ENCODE measurements around the gene LDB2.
"Not testable (repeated sequence)": the region's sequence is repeated elsewhere in the genome, so short reads cannot be mapped to it uniquely, and the experiment has no call there.

The LDB2 gene

GRCh38 chr4:16583764-16584163 is 314.7 kb downstream of the LDB2 start:
- DNase-seq, result peak; percentile 81

DNA sequence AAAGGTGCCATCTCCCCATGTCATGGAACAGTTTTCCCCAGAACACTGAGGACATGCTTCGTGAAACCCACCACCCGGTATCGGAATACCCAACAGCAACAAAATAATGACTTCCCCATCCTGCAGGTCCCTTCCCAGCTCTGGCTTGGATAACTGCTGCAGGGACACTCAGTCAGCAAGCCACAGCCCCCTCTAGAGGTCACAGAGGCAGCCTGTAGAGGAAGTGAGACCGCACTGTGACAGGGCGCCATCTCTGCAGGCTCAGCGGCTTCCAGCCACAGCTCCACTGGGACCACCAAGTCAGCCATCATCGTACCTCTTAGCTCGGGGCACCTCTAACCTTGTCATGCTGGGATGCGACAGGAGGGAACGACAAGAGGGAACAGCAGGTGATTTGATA is 315.9 kb downstream of the LDB2 start:
- DNase-seq, result no peak

DNA sequence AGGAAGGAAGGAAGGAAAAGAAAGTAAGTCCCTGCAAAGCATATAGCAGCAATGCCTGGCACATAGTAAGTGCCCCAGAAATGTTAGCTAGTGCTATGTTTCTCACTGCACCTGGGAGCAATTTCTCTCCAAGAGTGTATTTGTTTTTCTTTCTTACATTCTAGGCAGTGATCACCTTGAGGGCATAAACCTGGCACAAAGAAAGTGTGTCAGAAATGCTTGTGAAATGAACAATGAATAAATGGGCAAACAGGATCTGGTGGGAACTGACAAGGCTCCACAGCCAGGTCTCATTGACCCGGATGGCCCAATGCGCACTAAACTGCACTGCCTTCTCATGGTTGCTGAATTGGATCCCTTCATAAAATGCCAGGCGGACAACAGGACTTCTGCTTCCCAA is 316.4 kb downstream of the LDB2 start:
- DNase-seq, result no peak

- DNase-seq, result no peak
These were observed 317.3 kb downstream of the LDB2 start for GRCh38 chr4:16581117-16581516.

DNA sequence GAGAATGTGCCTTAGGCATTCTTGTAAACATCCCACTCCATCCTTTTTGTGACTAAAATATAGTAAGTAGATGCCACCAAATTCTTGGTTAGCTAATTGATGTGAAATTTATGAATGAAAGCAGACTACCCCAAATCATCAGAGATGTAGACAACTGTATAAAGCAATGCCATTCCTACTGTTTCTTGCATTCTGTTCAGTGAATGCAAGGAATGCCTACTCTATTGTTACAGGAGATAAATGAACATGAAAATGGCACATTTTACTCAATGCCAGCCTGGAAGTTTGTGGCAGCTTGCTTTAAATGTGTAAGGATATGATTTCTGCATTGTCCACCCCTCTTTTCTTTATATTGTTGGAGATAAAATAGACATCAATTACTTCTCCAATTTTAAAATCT is 317.9 kb downstream of the LDB2 start:
- DNase-seq, result no peak

GRCh38 chr4:16579866-16580265 is 318.6 kb downstream of the LDB2 start:
- peak; percentile 56 for DNase-seq

DNA sequence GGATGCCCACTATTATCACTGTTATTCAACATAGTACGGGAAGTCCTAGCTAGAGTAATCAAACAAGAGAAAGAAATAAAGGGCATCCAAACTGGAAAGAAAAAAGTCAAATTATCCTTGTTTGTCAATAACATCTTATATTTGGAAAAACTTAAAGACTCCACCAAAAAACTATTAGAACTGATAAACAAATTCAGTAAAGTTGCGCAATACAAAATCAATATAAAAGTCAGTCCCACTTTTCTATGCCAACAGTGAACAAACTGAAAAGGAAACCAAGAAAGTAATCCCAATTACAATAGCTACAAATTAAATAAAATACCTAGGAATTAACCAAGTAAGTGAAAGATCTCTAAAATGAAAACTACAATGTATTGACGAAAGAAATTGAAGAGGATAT is 321.3 kb downstream of the LDB2 start:
- DNase-seq, result no peak

DNA sequence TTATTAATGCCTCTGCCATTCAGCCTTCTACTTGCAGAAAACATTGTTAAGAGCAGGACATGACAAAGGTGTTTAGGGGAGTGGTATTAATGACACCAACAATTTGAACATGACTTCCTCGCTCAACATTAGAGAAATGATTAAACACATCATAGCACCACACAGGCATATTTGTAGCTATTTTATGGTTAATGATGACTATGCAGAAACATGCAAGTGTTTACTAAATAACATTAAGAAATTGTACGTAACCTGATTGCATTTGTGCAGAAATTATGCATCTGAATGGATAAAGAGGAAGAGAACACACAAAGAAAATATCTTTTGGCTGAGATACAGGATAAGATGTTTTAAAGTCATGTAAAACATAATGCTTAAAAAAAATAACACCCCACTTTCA is 323.5 kb downstream of the LDB2 start:
- no peak for DNase-seq

GRCh38 chr4:16573739-16574138 is 324.7 kb downstream of the LDB2 start:
- peak; percentile 65 for DNase-seq

DNA sequence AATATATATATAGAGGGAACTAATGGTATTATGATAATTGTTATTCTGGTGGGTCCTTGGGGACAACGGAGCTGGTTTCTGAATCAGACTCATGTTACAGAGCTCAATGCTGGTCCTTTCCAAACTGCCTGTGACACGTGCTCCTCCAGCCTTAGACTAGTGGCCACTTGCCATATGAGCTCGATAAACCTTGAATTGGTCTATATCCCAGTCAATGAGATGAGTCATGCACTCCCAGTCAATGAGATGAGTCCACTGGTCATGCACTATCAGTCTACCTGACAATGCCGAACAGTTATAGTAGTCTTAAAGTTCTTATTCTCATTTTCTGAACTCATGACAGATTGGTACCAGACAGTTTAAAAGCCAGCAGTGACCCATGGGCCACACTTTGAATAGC is 325.2 kb downstream of the LDB2 start:
- DNase-seq, result peak; percentile 54

- no peak for DNase-seq
These were observed 325.8 kb downstream of the LDB2 start for GRCh38 chr4:16572631-16573030.

GRCh38 chr4:16572161-16572560 is 326.3 kb downstream of the LDB2 start:
- DNase-seq, result no peak

DNA sequence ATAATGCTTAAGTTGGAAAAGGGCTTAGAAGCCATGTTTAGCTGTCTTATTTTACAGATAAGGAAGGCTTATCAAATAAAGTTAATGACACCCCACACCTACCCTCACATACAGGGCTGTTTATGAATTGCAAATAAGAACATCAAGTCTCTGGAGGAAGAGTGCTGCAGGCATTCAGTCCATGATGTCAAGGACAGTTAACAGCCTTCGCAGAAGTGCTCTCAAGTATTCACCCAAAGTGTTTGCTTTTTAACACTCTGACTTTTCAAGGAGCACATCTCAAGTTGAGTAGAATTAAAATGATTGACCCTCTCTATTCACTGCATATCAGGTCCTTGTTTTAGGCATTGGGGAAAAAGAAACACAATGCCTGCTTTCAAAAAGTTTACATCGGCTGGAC is 328.7 kb downstream of the LDB2 start:
- DNase-seq, result no peak

DNA sequence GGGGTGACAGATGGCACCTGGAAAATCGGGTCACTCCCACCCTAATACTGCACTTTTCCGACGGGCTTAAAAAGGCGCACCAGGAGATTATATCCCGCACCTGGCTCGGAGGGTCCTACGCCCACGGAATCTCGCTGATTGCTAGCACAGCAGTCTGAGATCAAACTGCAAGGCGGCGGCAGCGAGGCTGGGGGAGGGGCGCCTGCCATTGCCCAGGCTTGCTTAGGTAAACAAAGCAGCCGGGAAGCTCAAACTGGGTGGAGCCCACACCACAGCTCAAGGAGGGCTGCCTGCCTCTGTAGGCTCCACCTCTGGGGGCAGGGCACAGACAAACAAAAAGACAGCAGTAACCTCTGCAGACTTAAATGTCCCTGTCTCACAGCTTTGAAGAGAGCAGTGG is 341.1 kb downstream of the LDB2 start:
- DNase-seq, result not testable (repeated sequence)

GRCh38 chr4:16555156-16555555 is 343.3 kb downstream of the LDB2 start:
- DNase-seq, result no peak

- DNase-seq, result no peak
These were observed 347.9 kb downstream of the LDB2 start for GRCh38 chr4:16550531-16550930.

- DNase-seq, result no peak
These were observed 352.8 kb downstream of the LDB2 start for GRCh38 chr4:16545656-16546055.

DNA sequence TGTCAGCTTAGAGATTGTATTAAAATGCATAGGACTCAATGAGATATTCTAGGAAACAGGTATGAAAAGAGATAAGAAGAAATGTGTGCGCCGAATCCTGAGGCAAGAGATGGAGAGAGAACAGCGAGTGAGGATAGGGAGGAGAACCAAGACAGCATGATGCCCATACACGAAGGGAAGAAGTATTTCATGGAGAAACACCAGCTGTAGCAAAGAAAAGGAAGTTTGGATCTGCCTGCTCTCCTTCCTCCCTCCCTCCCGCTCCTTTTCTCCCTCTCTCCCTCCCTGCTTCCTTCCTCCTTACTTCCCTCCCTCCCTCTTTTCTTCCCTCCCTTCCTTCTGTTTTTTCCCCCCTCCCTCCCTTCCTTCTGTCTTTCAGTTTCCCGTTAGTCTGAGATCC is 353.6 kb downstream of the LDB2 start:
- no peak for DNase-seq

DNA sequence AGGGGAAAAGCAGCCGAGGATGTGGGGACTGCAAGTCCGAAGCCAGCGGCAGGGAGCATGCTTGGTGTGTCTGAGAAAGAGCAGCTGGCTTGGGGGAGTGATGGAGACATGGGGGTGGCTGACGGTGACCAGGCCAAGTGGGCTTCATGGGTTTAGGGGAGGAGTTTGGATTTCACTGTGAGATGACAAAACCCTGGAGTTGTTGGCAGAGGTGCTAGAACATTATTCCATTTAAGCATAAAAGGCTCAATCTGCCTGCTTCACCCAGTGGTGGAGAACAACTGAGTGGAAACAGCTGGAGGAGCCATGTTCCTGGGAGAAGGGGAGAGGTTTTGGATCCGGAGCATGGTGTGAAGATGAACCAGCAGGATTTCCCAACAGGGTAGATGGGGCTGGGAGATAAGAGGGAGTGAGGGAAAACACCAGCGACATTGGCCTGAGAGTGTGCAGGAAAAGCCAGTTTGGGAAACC is 354.2 kb downstream of the LDB2 start:
- DNase-seq, result no peak

DNA sequence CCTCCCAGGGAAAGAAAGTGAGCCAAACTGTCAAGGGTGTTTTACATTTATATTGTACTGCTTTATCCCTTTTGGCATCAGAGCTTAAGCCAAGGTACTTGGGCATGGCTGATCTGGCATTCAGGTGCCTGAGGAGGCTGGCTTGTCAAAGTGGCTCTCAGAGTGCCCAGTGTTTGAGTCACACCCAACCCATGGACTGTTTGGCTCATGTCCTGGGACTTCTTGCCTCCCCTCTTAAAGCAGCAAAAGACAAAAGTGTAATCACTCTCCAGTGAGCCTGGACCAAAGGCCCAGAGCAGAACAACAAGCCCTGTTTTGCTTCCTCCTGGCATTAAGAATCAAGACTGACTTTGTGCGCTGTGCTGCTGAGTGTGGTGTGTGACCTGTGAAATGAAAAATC is 360.5 kb downstream of the LDB2 start:
- no peak for DNase-seq

DNA sequence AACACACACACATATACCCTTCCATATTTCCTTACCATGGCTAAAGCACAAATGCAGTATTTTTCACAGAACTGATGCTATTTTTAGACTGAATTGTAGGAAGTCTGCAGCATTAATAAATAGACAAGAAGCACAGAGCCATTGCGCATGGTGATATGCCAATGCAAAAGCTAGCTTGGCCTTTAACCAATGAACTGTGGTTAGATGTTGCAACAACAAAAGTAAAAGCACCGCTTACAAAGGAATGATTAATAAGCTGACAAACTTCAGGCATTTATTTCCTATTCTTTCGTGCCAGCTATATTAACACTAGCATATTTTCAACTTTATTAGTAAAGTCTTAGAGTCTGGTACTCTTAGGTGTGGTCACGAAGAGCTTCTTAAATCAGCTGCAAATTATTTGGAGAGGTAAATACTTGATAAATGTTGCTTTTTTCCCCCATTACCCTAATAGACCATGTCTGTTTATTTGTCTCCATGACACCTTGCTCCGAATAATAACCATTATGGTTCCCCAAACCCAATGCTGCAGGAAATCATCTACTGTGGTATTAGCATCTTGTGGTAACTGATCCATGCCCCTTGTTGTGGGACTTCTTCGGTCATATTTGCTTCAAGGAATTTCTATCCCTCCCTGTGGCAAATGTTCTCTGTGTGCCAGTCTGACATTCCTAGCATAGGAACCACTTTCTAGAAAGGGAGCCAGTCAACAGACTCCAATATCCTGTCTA is 366.0 kb downstream of the LDB2 start:
- DNase-seq, result peak; percentile 89

GRCh38 chr4:16530688-16531635 is 367.5 kb downstream of the LDB2 start:
- DNase-seq, result peak; percentile 35

- DNase-seq, result peak; percentile 48
These were observed 373.4 kb downstream of the LDB2 start for GRCh38 chr4:16524911-16525554.

- DNase-seq, result no peak
These were observed 374.0 kb downstream of the LDB2 start for GRCh38 chr4:16524406-16524805.

Measured in fibroblast of skin of right biceps (primary cell).